BLaER1 (cell line): ENCODE data around the gene COPZ1.

Experiments
- H3K27ac ChIP-seq: shearing (Covaris generic); formaldehyde crosslinking; 2 replicates; pipeline ENCODE4 v1.8.1; 2022
- H3K27me3 ChIP-seq: shearing (Covaris generic); formaldehyde crosslinking; 2 replicates; pipeline ENCODE4 v1.8.1; 2022
- H3K36me3 ChIP-seq: shearing (Covaris generic); formaldehyde crosslinking; 2 replicates; pipeline ENCODE4 v1.8.1; 2022
- H3K4me1 ChIP-seq: shearing (Covaris generic); formaldehyde crosslinking; 2 replicates; pipeline ENCODE4 v1.8.1; 2022
- H3K4me2 ChIP-seq: shearing (Covaris generic); formaldehyde crosslinking; 2 replicates; pipeline ENCODE4 v1.8.1; 2022
- H3K4me3 ChIP-seq: shearing (Covaris generic); formaldehyde crosslinking; 2 replicates; pipeline ENCODE4 v1.8.1; 2022
- H3K9ac ChIP-seq: shearing (Covaris generic); formaldehyde crosslinking; 2 replicates; pipeline ENCODE4 v1.8.1; 2022
- H3K9me3 ChIP-seq: shearing (Covaris generic); formaldehyde crosslinking; 2 replicates; pipeline ENCODE4 v1.8.1; 2022
- H4K20me1 ChIP-seq: shearing (Covaris generic); formaldehyde crosslinking; 2 replicates; pipeline ENCODE4 v1.8.1; 2022
- Cebpa-rat ChIP-seq: shearing (Covaris generic); IDR thresholded peaks from 2 replicates; pipeline ENCODE4 v1.8.1; 2022

COPZ1 gene

GRCh38 chr12:54374562-54375258, 49.8 kb downstream of the COPZ1 start:
- Histone ChIP-seq H3K4me2 (peak overlapping the region; percentile 87), H3K4me1 (peaks cover 82% of the 10 kb centered on the region), H3K36me3 (peaks cover 50% of the 10 kb centered on the region), H3K27me3 (peaks cover 11% of the 10 kb centered on the region; the same call in 1 of the 2 replicates), H3K9me3 (no peaks in the 10 kb centered on the region), H3K27ac (peak overlapping the region; percentile 8), H4K20me1 (peaks cover 48% of the 10 kb centered on the region), H3K4me3 (no peak overlapping the region), H3K9ac (peak overlapping the region; percentile 60; the same call in 1 of the 2 replicates)
- no peak for TF ChIP-seq Cebpa-rat

DNA sequence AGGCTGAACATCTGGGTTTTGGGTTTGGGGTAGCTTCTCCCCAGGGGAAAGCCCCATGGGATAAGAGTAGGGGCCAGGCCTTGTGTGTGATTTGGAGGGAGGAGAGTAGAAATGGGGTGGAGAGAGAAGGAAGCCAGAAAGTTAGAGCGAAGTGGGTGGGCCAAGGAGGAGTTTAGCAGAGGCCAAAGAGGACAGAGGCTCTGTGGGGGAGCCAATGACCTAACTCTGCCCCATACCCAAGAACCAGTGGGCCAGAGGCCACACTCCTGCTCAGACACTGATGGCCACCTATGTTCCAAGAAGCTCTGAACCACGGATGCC, 50.3 kb downstream of the COPZ1 start:
- Histone ChIP-seq H3K4me2 (peak overlapping the region; percentile 87), H4K20me1 (peaks cover 48% of the 10 kb centered on the region), H3K36me3 (peaks cover 51% of the 10 kb centered on the region), H3K27ac (peak overlapping the region; percentile 7), H3K27me3 (peaks cover 11% of the 10 kb centered on the region; the same call in 1 of the 2 replicates), H3K9me3 (no peaks in the 10 kb centered on the region), H3K9ac (peak overlapping the region; percentile 60; the same call in 1 of the 2 replicates), H3K4me1 (peaks cover 82% of the 10 kb centered on the region), H3K4me3 (no peak overlapping the region)
- no peak for TF ChIP-seq Cebpa-rat

- peaks cover 11% of the 10 kb centered on the region; the same call in 1 of the 2 replicates for H3K27me3 ChIP-seq
- peak overlapping the region; percentile 87 for H3K4me2 ChIP-seq
- TF ChIP-seq Cebpa-rat = no peak
- H3K4me1 ChIP-seq = peaks cover 71% of the 10 kb centered on the region
- H3K9ac ChIP-seq = no peak overlapping the region
- peaks cover 51% of the 10 kb centered on the region for H3K36me3 ChIP-seq
- H4K20me1 ChIP-seq = peaks cover 48% of the 10 kb centered on the region
- no peaks in the 10 kb centered on the region for H3K9me3 ChIP-seq
- no peak overlapping the region for H3K27ac ChIP-seq
- H3K4me3 ChIP-seq = no peak overlapping the region
These were observed 51.7 kb downstream of the COPZ1 start for GRCh38 chr12:54376596-54376995.

DNA sequence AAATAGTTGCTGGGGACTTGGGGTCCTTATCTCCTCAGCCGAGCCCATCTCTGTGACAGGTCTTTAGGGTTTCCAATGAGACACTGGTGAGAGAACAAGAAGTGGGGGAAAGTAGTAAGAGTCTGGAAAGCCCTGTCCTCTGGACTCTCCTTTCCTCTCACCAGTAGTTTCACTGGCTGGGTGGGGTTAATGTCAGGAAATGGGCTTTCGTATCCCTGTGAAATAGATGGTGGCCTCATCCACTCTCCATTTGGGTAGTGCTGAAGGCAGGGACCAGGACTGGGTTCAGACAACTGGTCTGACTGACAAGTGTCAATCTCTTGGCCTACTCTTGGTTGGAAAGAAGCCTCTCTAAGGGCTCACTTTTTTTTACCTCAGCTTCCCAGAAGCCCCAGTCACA, 52.1 kb downstream of the COPZ1 start:
- H3K27me3 ChIP-seq = peaks cover 11% of the 10 kb centered on the region; the same call in 1 of the 2 replicates
- no peaks in the 10 kb centered on the region for H3K9me3 ChIP-seq
- TF ChIP-seq Cebpa-rat = no peak
- peak overlapping the region; percentile 87 for H3K4me2 ChIP-seq
- peaks cover 67% of the 10 kb centered on the region for H3K4me1 ChIP-seq
- H4K20me1 ChIP-seq = peaks cover 48% of the 10 kb centered on the region
- peaks cover 49% of the 10 kb centered on the region for H3K36me3 ChIP-seq
- H3K27ac ChIP-seq = no peak overlapping the region
- H3K4me3 ChIP-seq = no peak overlapping the region
- no peak overlapping the region for H3K9ac ChIP-seq

GRCh38 chr12:54377797-54378515, 53.0 kb downstream of the COPZ1 start:
- Histone ChIP-seq H3K27me3 (peaks cover 11% of the 10 kb centered on the region; the same call in 1 of the 2 replicates), H3K9me3 (no peaks in the 10 kb centered on the region), H3K9ac (no peak overlapping the region), H3K4me2 (peak overlapping the region; percentile 93), H3K4me3 (no peak overlapping the region), H4K20me1 (peaks cover 48% of the 10 kb centered on the region), H3K27ac (no peak overlapping the region), H3K36me3 (peaks cover 57% of the 10 kb centered on the region), H3K4me1 (peaks cover 60% of the 10 kb centered on the region)
- no peak for TF ChIP-seq Cebpa-rat

- Histone ChIP-seq H4K20me1 (peaks cover 46% of the 10 kb centered on the region), H3K9ac (peak overlapping the region; percentile 67), H3K27ac (no peak overlapping the region), H3K9me3 (no peaks in the 10 kb centered on the region), H3K4me3 (peak overlapping the region; percentile 62), H3K4me2 (peak overlapping the region; percentile 93), H3K27me3 (peaks cover 11% of the 10 kb centered on the region; the same call in 1 of the 2 replicates), H3K4me1 (peaks cover 60% of the 10 kb centered on the region), H3K36me3 (peaks cover 56% of the 10 kb centered on the region)
- TF ChIP-seq Cebpa-rat = no peak
These were observed 54.0 kb downstream of the COPZ1 start for GRCh38 chr12:54378796-54379397.

DNA sequence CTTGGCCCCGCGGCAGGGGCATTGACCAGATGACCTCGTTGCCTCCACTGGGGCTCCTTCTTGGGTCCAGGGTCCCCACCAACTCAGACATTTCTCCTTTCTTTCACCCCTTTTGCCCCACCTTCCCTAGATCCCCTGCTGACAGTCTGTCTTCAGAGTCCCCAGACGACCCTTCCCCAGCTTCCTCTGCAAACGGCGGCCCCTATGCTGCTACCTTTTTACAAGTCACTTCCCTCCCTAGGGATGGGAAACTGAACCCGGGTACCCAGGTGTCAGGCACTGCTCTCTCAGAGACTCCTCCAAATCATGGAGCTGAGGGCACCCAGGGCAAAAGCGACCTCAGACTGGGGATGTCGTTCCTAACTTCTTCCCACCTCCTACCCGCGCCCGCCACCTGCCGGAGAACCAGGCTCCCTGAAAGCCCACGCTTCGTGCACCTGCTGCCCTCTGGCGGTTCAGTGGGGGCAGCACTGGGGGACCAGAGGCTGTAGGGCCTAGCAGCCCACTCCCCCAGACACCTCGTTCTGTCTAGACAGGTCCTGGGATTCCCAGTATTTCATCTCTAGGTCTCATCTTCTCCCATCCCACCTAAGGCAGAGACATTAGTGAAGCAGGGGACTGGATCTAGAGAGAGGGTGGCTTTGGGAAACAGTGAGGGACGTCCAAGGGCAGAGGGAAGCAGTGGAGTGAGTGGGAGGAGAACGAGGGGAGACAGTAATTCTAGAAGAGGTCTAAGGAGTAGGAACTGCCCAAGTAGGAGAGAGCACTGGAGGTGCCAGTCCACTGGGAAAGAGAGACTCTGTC, 54.7 kb downstream of the COPZ1 start:
- no peak for TF ChIP-seq Cebpa-rat
- Histone ChIP-seq H3K27ac (no peak overlapping the region), H3K9ac (peak overlapping the region; percentile 67)

GRCh38 chr12:54381136-54381535, 56.2 kb downstream of the COPZ1 start:
- TF ChIP-seq Cebpa-rat = no peak
- no peak overlapping the region for H3K4me3 ChIP-seq
- peaks cover 23% of the 10 kb centered on the region for H4K20me1 ChIP-seq
- H3K9ac ChIP-seq = no peak overlapping the region
- peaks cover 11% of the 10 kb centered on the region; the same call in 1 of the 2 replicates for H3K27me3 ChIP-seq
- no peaks in the 10 kb centered on the region for H3K9me3 ChIP-seq
- H3K4me2 ChIP-seq = no peak overlapping the region
- H3K27ac ChIP-seq = no peak overlapping the region
- H3K4me1 ChIP-seq = peaks cover 60% of the 10 kb centered on the region
- H3K36me3 ChIP-seq = peaks cover 54% of the 10 kb centered on the region

More for the DNA sequence above, 54.7 kb downstream of the COPZ1 start:
- peaks cover 11% of the 10 kb centered on the region; the same call in 1 of the 2 replicates for H3K27me3 ChIP-seq
- peaks cover 39% of the 10 kb centered on the region for H4K20me1 ChIP-seq
- H3K4me3 ChIP-seq = peak overlapping the region; percentile 62
- peaks cover 57% of the 10 kb centered on the region for H3K36me3 ChIP-seq
- no peaks in the 10 kb centered on the region for H3K9me3 ChIP-seq
- peaks cover 60% of the 10 kb centered on the region for H3K4me1 ChIP-seq
- H3K4me2 ChIP-seq = peak overlapping the region; percentile 93

DNA sequence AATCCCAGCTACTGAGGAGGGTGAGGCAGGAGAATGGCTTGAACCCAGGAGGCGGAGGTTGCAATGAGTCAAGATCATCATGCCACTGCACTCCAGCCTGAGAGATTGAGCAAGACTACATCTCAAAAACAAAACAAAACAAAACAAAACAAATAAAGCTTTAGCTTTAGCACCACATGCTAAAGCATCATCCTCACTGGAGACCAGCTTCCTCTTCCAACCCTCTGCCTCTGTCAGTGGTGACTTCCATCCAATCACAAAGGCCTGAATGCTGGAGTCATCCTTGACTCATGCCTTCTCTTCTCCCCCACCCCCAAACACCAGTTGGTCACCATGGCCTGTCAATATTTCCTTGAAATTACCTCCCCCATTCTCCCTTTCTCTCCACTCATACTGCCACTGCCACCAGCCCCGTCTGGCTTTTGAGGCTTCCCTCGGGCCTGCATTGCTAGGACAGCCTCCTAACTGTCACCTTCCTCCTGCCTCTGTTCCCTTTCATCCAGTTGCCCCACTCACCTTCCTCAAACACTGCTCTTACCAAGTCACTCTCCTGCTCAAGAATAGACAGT, 58.2 kb downstream of the COPZ1 start:
- no peaks in the 10 kb centered on the region for H3K9me3 ChIP-seq
- no peak overlapping the region for H3K9ac ChIP-seq
- H3K36me3 ChIP-seq = peaks cover 35% of the 10 kb centered on the region
- peaks cover 12% of the 10 kb centered on the region for H4K20me1 ChIP-seq
- peaks cover 10% of the 10 kb centered on the region; the same call in 1 of the 2 replicates for H3K27me3 ChIP-seq
- H3K4me1 ChIP-seq = peaks cover 68% of the 10 kb centered on the region
- peak overlapping the region; percentile 86; the same call in 1 of the 2 replicates for H3K4me2 ChIP-seq
- no peak for TF ChIP-seq Cebpa-rat
- H3K27ac ChIP-seq = no peak overlapping the region
- no peak overlapping the region for H3K4me3 ChIP-seq
